ENCODE data around the gene TTF2. TPM values are rescaled to one million over a fixed set of nuclear protein-coding genes. Genes with fewer than 3 reads are reported as not detected.

Gene TTF2
- total RNA-seq, 2 experiments from 2014 or later = 123 to 133 TPM

- no peaks in the 10 kb centered on the region for H3K27me3 Mint-ChIP-seq
- H3K4me1 Mint-ChIP-seq = peaks cover 67% of the 10 kb centered on the region
- peak; percentile 41 for DNase-seq
- ChIA-PET POLR2A (no interaction called here), CTCF (interaction anchor here (0.8 to 1.1 kb wide), 3 partner anchors 117 to 325 kb away, joined by 3 read pairs; no protein-coding TSS in a partner anchor)
- H3K4me3 Mint-ChIP-seq = peak overlapping the region; percentile 66
- peaks cover 30% of the 10 kb centered on the region for H3K36me3 Mint-ChIP-seq (ENCODE audit: low read depth)
- peak overlapping the region; percentile 90 for H3K27ac Mint-ChIP-seq
- H3K9me3 Mint-ChIP-seq = no peaks in the 10 kb centered on the region
These were observed 8.7 kb upstream of the TTF2 start for GRCh38 chr1:117051224-117052064.

GRCh38 chr1:117054068-117054467 is 6.1 kb upstream of the TTF2 start:
- H3K9me3 Mint-ChIP-seq = no peaks in the 10 kb centered on the region
- H3K27ac Mint-ChIP-seq = no peak overlapping the region
- peaks cover 67% of the 10 kb centered on the region for H3K4me1 Mint-ChIP-seq
- DNase-seq = no peak
- ChIA-PET CTCF (interaction anchor here (0.7 to 1.5 kb wide), 2 partner anchors 73 to 316 kb away, joined by 4 to 6 read pairs; no protein-coding TSS in a partner anchor), POLR2A (no interaction called here)
- H3K27me3 Mint-ChIP-seq = no peaks in the 10 kb centered on the region
- no peak overlapping the region for H3K4me3 Mint-ChIP-seq
- peaks cover 17% of the 10 kb centered on the region for H3K36me3 Mint-ChIP-seq (ENCODE audit: low read depth)

GRCh38 chr1:117058810-117059209 is 1.3 kb upstream of the TTF2 start:
- no peak for DNase-seq
- peaks cover 35% of the 10 kb centered on the region for H3K36me3 Mint-ChIP-seq (ENCODE audit: low read depth)
- H3K4me3 Mint-ChIP-seq = no peak overlapping the region
- no peaks in the 10 kb centered on the region for H3K9me3 Mint-ChIP-seq
- peaks cover 60% of the 10 kb centered on the region for H3K4me1 Mint-ChIP-seq
- no peaks in the 10 kb centered on the region for H3K27me3 Mint-ChIP-seq
- H3K27ac Mint-ChIP-seq = no peak overlapping the region
- CTCF ChIA-PET = interaction anchor here (0.7 to 1.6 kb wide), 2 partner anchors 286 to 321 kb away, joined by 4 to 9 read pairs; no protein-coding TSS in a partner anchor
- POLR2A ChIA-PET = no interaction called here

- Mint-ChIP-seq H3K27me3 (no peaks in the 10 kb centered on the region), H3K4me3 (no peak overlapping the region), H3K27ac (no peak overlapping the region), H3K4me1 (peaks cover 62% of the 10 kb centered on the region), H3K36me3 (ENCODE audit: low read depth) (peaks cover 37% of the 10 kb centered on the region), H3K9me3 (no peaks in the 10 kb centered on the region)
- DNase-seq = peak; percentile 81
- CTCF ChIA-PET = interaction anchor here (1.3 to 2.3 kb wide), 4 partner anchors 34 to 382 kb away, joined by 3 to 11 read pairs (median 8); no protein-coding TSS in a partner anchor
- POLR2A ChIA-PET = interaction anchor here (0.6 to 2.1 kb wide), 3 partner anchors 56 to 321 kb away, joined by 3 to 5 read pairs (median 3); partner anchors contain the start of gene CD2
These were observed 820 bp upstream of the TTF2 start for GRCh38 chr1:117059334-117059677.

- CTCF ChIA-PET = interaction anchor here (1.0 to 2.3 kb wide), 11 partner anchors 9 to 486 kb away, joined by 3 to 11 read pairs (median 3); partner anchors contain the start of gene IGSF3
- no peaks in the 10 kb centered on the region for H3K9me3 Mint-ChIP-seq
- peaks cover 59% of the 10 kb centered on the region for H3K4me1 Mint-ChIP-seq
- peak; percentile 38 for DNase-seq
- peaks cover 43% of the 10 kb centered on the region for H3K36me3 Mint-ChIP-seq (ENCODE audit: low read depth)
- H3K4me3 Mint-ChIP-seq = no peak overlapping the region
- POLR2A ChIA-PET = interaction anchor here (0.6 to 2.1 kb wide), 7 partner anchors 16 to 322 kb away, joined by 3 to 9 read pairs (median 3); partner anchors contain the start of gene CD2
- H3K27me3 Mint-ChIP-seq = no peaks in the 10 kb centered on the region
- no peak overlapping the region for H3K27ac Mint-ChIP-seq
These were observed 553 bp downstream of the TTF2 start for GRCh38 chr1:117060441-117061317.

GRCh38 chr1:117061986-117062415 is 1.9 kb downstream of the TTF2 start:
- ChIA-PET CTCF (interaction anchor here (0.6 to 1.2 kb wide), 7 partner anchors 11 to 577 kb away, joined by 3 read pairs; no protein-coding TSS in a partner anchor), POLR2A (no interaction called here)
- Mint-ChIP-seq H3K4me1 (peaks cover 61% of the 10 kb centered on the region), H3K9me3 (no peaks in the 10 kb centered on the region), H3K27me3 (no peaks in the 10 kb centered on the region), H3K36me3 (ENCODE audit: low read depth) (peaks cover 50% of the 10 kb centered on the region), H3K4me3 (peak overlapping the region; percentile 43), H3K27ac (no peak overlapping the region)
- DNase-seq = peak; percentile 25

GRCh38 chr1:117066367-117066766 is 6.2 kb downstream of the TTF2 start:
- ChIA-PET POLR2A (no interaction called here), CTCF (no interaction called here)
- Mint-ChIP-seq H3K36me3 (ENCODE audit: low read depth) (peaks cover 63% of the 10 kb centered on the region), H3K4me3 (no peak overlapping the region), H3K27me3 (no peaks in the 10 kb centered on the region), H3K27ac (no peak overlapping the region), H3K9me3 (no peaks in the 10 kb centered on the region), H3K4me1 (peaks cover 57% of the 10 kb centered on the region)
- no peak for DNase-seq

- H3K27ac Mint-ChIP-seq = no peak overlapping the region
- peaks cover 44% of the 10 kb centered on the region for H3K4me1 Mint-ChIP-seq
- H3K27me3 Mint-ChIP-seq = no peaks in the 10 kb centered on the region
- H3K9me3 Mint-ChIP-seq = no peaks in the 10 kb centered on the region
- DNase-seq = peak; percentile 49
- H3K36me3 Mint-ChIP-seq (ENCODE audit: low read depth) = peaks cover 55% of the 10 kb centered on the region
- ChIA-PET POLR2A (interaction anchor here (0.6 kb wide), 1 partner anchor 226 kb away, joined by 3 read pairs; no protein-coding TSS in a partner anchor), CTCF (interaction anchor here (0.6 to 5.7 kb wide), 8 partner anchors 10 to 95 kb away, joined by 3 to 32 read pairs (median 4); no protein-coding TSS in a partner anchor)
- H3K4me3 Mint-ChIP-seq = no peak overlapping the region
These were observed 7.6 kb downstream of the TTF2 start for GRCh38 chr1:117067533-117068370.

- H3K4me3 Mint-ChIP-seq = no peak overlapping the region
- H3K36me3 Mint-ChIP-seq (ENCODE audit: low read depth) = peaks cover 55% of the 10 kb centered on the region
- H3K27me3 Mint-ChIP-seq = no peaks in the 10 kb centered on the region
- no peaks in the 10 kb centered on the region for H3K9me3 Mint-ChIP-seq
- DNase-seq = no peak
- H3K27ac Mint-ChIP-seq = no peak overlapping the region
- peaks cover 38% of the 10 kb centered on the region for H3K4me1 Mint-ChIP-seq
- CTCF ChIA-PET = interaction anchor here (0.7 to 5.7 kb wide), 8 partner anchors 8 to 95 kb away, joined by 3 to 32 read pairs (median 3); partner anchors contain the start of gene TTF2
- POLR2A ChIA-PET = no interaction called here
These were observed 8.5 kb downstream of the TTF2 start for GRCh38 chr1:117068580-117068979.

- Mint-ChIP-seq H3K4me1 (peaks cover 31% of the 10 kb centered on the region), H3K36me3 (ENCODE audit: low read depth) (peaks cover 52% of the 10 kb centered on the region), H3K27ac (peak overlapping the region; percentile 22), H3K27me3 (no peaks in the 10 kb centered on the region), H3K4me3 (no peak overlapping the region), H3K9me3 (no peaks in the 10 kb centered on the region)
- no peak for DNase-seq
- CTCF ChIA-PET = interaction anchor here (1.1 to 5.7 kb wide), 4 partner anchors 9 to 53 kb away, joined by 3 to 32 read pairs (median 7); partner anchors contain the start of gene TTF2
- POLR2A ChIA-PET = no interaction called here
These were observed 9.2 kb downstream of the TTF2 start for GRCh38 chr1:117069220-117069844.

GRCh38 chr1:117070124-117070523 is 10.0 kb downstream of the TTF2 start:
- H3K4me3 Mint-ChIP-seq = no peak overlapping the region
- peaks cover 52% of the 10 kb centered on the region for H3K36me3 Mint-ChIP-seq (ENCODE audit: low read depth)
- CTCF ChIA-PET = interaction anchor here (3.6 to 5.7 kb wide), 2 partner anchors 10 to 24 kb away, joined by 11 to 32 read pairs; partner anchors contain the start of gene TTF2

More at GRCh38 chr1:117070124-117070523, 10.0 kb downstream of the TTF2 start:
- Mint-ChIP-seq H3K4me1 (peaks cover 27% of the 10 kb centered on the region), H3K9me3 (no peaks in the 10 kb centered on the region), H3K27me3 (no peaks in the 10 kb centered on the region), H3K27ac (no peak overlapping the region)
- POLR2A ChIA-PET = no interaction called here
- no peak for DNase-seq
